GM10847 (cell line): Measurements from ENCODE around the gene PDE4D.

Source experiments
- POLR2A ChIP-seq: IDR thresholded peaks from 2 replicates; pipeline ENCODE4 v1.6.1; 2011; ENCODE audit not compliant: insufficient read length; ENCODE audit errors: extremely low read depth

PDE4D gene

GRCh38 chr5:59276325-59276675, 617.2 kb downstream of the PDE4D start:
- TF ChIP-seq POLR2A = no peak

- no peak for TF ChIP-seq POLR2A
These were observed 617.8 kb downstream of the PDE4D start for GRCh38 chr5:59275510-59276324.

- TF ChIP-seq POLR2A = no peak
These were observed 618.4 kb downstream of the PDE4D start for GRCh38 chr5:59275170-59275509.

- no peak for TF ChIP-seq POLR2A
These were observed 619.4 kb downstream of the PDE4D start for GRCh38 chr5:59274106-59274636.

- TF ChIP-seq POLR2A = no peak
These were observed 620.6 kb downstream of the PDE4D start for GRCh38 chr5:59272809-59273427.

- TF ChIP-seq POLR2A = no peak
These were observed 624.6 kb downstream of the PDE4D start for GRCh38 chr5:59268756-59269415.

- no peak for TF ChIP-seq POLR2A
These were observed 626.5 kb downstream of the PDE4D start for GRCh38 chr5:59267033-59267432.

GRCh38 chr5:59266410-59266809, 627.1 kb downstream of the PDE4D start:
- no peak for TF ChIP-seq POLR2A

GRCh38 chr5:59264639-59265245, 628.8 kb downstream of the PDE4D start:
- no peak for TF ChIP-seq POLR2A

- TF ChIP-seq POLR2A = no peak
These were observed 629.5 kb downstream of the PDE4D start for GRCh38 chr5:59264013-59264412.

- no peak for TF ChIP-seq POLR2A
These were observed 631.6 kb downstream of the PDE4D start for GRCh38 chr5:59261969-59262368.

GRCh38 chr5:59260973-59261372, 632.6 kb downstream of the PDE4D start:
- TF ChIP-seq POLR2A = no peak

- TF ChIP-seq POLR2A = no peak
These were observed 633.3 kb downstream of the PDE4D start for GRCh38 chr5:59260200-59260599.

GRCh38 chr5:59259237-59259636, 634.3 kb downstream of the PDE4D start:
- TF ChIP-seq POLR2A = no peak

GRCh38 chr5:59257488-59258400, 635.8 kb downstream of the PDE4D start:
- no peak for TF ChIP-seq POLR2A
